Measurements from ENCODE around the gene CDH1. TPM values are rescaled to one million over a fixed set of nuclear protein-coding genes. Genes with fewer than 3 reads are reported as not detected.

CDH1 gene
- polyA plus RNA-seq, 2 donors = 92.0 to 96.6 TPM

DNA sequence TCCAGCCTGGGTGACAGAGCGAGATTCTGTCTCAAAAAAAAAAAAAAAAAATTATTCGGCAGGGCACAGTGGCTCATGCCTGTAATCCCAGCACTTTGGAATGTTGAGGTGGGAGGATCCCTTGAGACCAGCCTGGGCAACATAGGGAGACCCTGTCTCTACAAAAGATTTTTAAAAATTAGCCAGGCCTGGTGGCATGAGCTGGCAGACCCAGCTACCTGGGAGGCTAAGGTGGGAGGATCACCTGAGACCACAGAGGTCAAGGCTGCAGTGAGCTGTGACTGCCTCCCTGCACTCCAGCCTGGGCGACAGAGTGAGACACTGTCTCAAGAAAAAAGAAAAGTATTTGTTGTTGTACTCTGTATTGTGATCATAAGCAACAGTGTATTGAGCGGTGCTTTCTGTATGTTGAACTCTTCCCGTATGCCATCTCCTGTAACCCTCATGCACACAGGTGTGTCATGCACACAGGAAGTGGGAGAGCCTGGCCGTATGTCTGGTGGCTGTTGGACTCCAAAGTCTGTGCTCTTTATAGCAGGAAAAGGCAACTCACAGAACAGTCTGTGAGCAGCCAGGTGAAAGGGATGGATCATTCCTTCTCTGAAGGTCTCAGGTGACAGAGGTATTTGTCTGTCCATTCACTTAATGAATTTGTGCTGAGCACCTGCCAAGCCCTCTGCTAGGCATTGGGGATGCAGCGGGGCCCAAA lies 17.1 kb downstream of the CDH1 start:
- WGBS, 2 donors = 65 to 68% methylated on average over 7 of the region's 7 CpGs
- H3K4me3 ChIP-seq (ENCODE audit: low read depth in 1 of 2, low read length in 2 of 2) = no peak overlapping the region
- no peaks in the 10 kb centered on the region for H3K9me3 ChIP-seq (ENCODE audit: control insufficient read depth in 2 of 2, insufficient read depth in 1 of 2, low read depth in 1 of 2, low read length in 1 of 2)
- H3K36me3 ChIP-seq (ENCODE audit: control insufficient read depth in 2 of 2, insufficient read depth in 2 of 2, low read length in 1 of 2) = no peaks in the 10 kb centered on the region
- no peaks in the 10 kb centered on the region for H3K27me3 ChIP-seq (ENCODE audit: control insufficient read depth in 1 of 2, insufficient read depth in 2 of 2, low read length in 2 of 2)
- H3K4me1 ChIP-seq (ENCODE audit: control insufficient read depth in 2 of 2, insufficient read depth in 2 of 2, low read length in 1 of 2) = peaks cover 0 to 6% of the 10 kb centered on the region in 2 donors
- peak overlapping the region; percentile 90 to 94 for H3K27ac ChIP-seq (ENCODE audit: low read depth in 2 of 2, low read length in 1 of 2)

GRCh38 chr16:68756239-68756915 lies 19.3 kb downstream of the CDH1 start:
- WGBS, 2 donors = 49 to 50% methylated on average over 10 of the region's 10 CpGs
- Histone ChIP-seq H3K4me3 (ENCODE audit: low read depth in 1 of 2, low read length in 2 of 2) (no peak overlapping the region), H3K9me3 (ENCODE audit: control insufficient read depth in 2 of 2, insufficient read depth in 1 of 2, low read depth in 1 of 2, low read length in 1 of 2) (no peaks in the 10 kb centered on the region), H3K4me1 (ENCODE audit: control insufficient read depth in 2 of 2, insufficient read depth in 2 of 2, low read length in 1 of 2) (peaks cover 0 to 11% of the 10 kb centered on the region in 2 donors), H3K36me3 (ENCODE audit: control insufficient read depth in 2 of 2, insufficient read depth in 2 of 2, low read length in 1 of 2) (peaks cover 0 to 3% of the 10 kb centered on the region in 2 donors), H3K27ac (ENCODE audit: low read depth in 2 of 2, low read length in 1 of 2) (peak overlapping the region; percentile 90 to 92), H3K27me3 (ENCODE audit: control insufficient read depth in 1 of 2, insufficient read depth in 2 of 2, low read length in 2 of 2) (no peaks in the 10 kb centered on the region)

- Histone ChIP-seq H3K27ac (ENCODE audit: low read depth in 2 of 2, low read length in 1 of 2) (peak overlapping the region in 1 of 2 donors; percentile 67), H3K27me3 (ENCODE audit: control insufficient read depth in 1 of 2, insufficient read depth in 2 of 2, low read length in 2 of 2) (no peaks in the 10 kb centered on the region), H3K4me1 (ENCODE audit: control insufficient read depth in 2 of 2, insufficient read depth in 2 of 2, low read length in 1 of 2) (peaks cover 5 to 18% of the 10 kb centered on the region in 2 donors), H3K36me3 (ENCODE audit: control insufficient read depth in 2 of 2, insufficient read depth in 2 of 2, low read length in 1 of 2) (peaks cover 0 to 5% of the 10 kb centered on the region in 2 donors), H3K9me3 (ENCODE audit: control insufficient read depth in 2 of 2, insufficient read depth in 1 of 2, low read depth in 1 of 2, low read length in 1 of 2) (no peaks in the 10 kb centered on the region), H3K4me3 (ENCODE audit: low read depth in 1 of 2, low read length in 2 of 2) (no peak overlapping the region)
Observed at GRCh38 chr16:68757625-68757935, 20.5 kb downstream of the CDH1 start.

DNA sequence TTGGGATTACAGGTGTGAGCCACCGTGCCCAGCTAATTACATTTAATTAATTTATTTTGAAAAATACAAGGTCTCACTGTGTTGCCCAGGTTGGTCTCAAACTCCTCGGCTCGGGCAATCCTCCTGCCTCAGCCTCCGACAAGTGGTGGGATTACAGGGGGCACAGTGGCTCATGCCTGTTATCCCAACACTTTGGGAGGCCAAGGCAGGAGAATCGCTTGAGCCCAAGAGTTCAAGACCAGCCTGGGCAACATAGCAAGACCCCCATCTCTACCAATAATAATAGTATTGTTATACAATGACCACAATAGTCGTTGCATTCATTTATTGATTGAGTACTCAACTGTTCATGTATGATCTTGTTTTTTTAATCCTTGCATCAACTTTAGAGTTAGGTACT lies 22.0 kb downstream of the CDH1 start:
- WGBS, 2 donors = 93 to 95% methylated on average over 6 of the region's 6 CpGs
- H3K27ac ChIP-seq (ENCODE audit: low read depth in 2 of 2, low read length in 1 of 2) = no peak overlapping the region
- H3K36me3 ChIP-seq (ENCODE audit: control insufficient read depth in 2 of 2, insufficient read depth in 2 of 2, low read length in 1 of 2) = peaks cover 0 to 5% of the 10 kb centered on the region in 2 donors
- peaks cover 5 to 21% of the 10 kb centered on the region in 2 donors for H3K4me1 ChIP-seq (ENCODE audit: control insufficient read depth in 2 of 2, insufficient read depth in 2 of 2, low read length in 1 of 2)
- no peaks in the 10 kb centered on the region for H3K9me3 ChIP-seq (ENCODE audit: control insufficient read depth in 2 of 2, insufficient read depth in 1 of 2, low read depth in 1 of 2, low read length in 1 of 2)
- no peaks in the 10 kb centered on the region for H3K27me3 ChIP-seq (ENCODE audit: control insufficient read depth in 1 of 2, insufficient read depth in 2 of 2, low read length in 2 of 2)
- no peak overlapping the region for H3K4me3 ChIP-seq (ENCODE audit: low read depth in 1 of 2, low read length in 2 of 2)

GRCh38 chr16:68760671-68761275 lies 23.7 kb downstream of the CDH1 start:
- peaks cover 0 to 5% of the 10 kb centered on the region in 2 donors for H3K36me3 ChIP-seq (ENCODE audit: control insufficient read depth in 2 of 2, insufficient read depth in 2 of 2, low read length in 1 of 2)
- H3K4me3 ChIP-seq (ENCODE audit: low read depth in 1 of 2, low read length in 2 of 2) = no peak overlapping the region
- H3K27me3 ChIP-seq (ENCODE audit: control insufficient read depth in 1 of 2, insufficient read depth in 2 of 2, low read length in 2 of 2) = no peaks in the 10 kb centered on the region
- WGBS, 2 donors = 46 to 48% methylated on average over 7 to 8 of the region's 8 CpGs
- peak overlapping the region; percentile 30 to 85 for H3K27ac ChIP-seq (ENCODE audit: low read depth in 2 of 2, low read length in 1 of 2)
- peaks cover 5 to 23% of the 10 kb centered on the region in 2 donors for H3K4me1 ChIP-seq (ENCODE audit: control insufficient read depth in 2 of 2, insufficient read depth in 2 of 2, low read length in 1 of 2)
- H3K9me3 ChIP-seq (ENCODE audit: control insufficient read depth in 2 of 2, insufficient read depth in 1 of 2, low read depth in 1 of 2, low read length in 1 of 2) = no peaks in the 10 kb centered on the region

DNA sequence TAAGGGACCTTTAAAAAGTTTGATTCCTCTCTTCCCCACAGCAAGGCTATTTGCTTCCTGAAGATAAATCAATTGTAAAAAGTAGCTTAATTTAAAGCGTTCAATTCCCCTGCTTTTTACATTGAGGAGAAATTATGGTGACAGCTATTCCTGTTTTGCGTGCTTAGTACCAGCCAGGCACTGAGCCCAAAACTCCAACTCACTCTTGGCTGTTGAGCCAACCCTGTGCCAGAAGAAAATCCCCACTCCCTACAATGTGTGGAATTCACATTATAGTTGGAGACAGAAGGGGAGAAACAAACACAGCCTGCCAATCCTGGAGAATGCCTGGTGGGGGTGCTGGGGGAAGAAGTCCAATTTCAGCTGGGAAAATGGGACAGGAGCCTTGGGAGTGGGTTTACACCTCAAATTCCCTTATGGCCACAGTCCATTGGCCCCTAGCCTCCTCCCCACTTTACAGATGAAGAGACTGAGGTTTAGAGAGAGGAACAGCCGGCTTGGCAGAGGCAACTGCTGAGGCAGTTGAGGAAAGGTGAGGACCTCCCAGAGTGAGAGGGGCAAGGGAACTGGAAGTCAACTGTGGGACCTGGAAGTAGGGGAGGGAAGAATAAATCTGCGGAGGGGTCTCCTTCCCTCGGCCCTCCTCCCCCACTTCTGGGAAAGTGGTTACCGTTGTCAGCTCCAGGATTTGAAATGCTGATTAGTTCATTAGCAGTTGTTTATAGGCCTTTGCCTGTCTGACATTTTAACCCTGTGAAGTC lies 26.1 kb downstream of the CDH1 start:
- no peaks in the 10 kb centered on the region for H3K9me3 ChIP-seq (ENCODE audit: control insufficient read depth in 2 of 2, insufficient read depth in 1 of 2, low read depth in 1 of 2, low read length in 1 of 2)
- no peak overlapping the region for H3K4me3 ChIP-seq (ENCODE audit: low read depth in 1 of 2, low read length in 2 of 2)
- no peaks in the 10 kb centered on the region for H3K27me3 ChIP-seq (ENCODE audit: control insufficient read depth in 1 of 2, insufficient read depth in 2 of 2, low read length in 2 of 2)
- 43 to 44% methylated on average over 6 of the region's 6 CpGs for WGBS, 2 donors
- H3K36me3 ChIP-seq (ENCODE audit: control insufficient read depth in 2 of 2, insufficient read depth in 2 of 2, low read length in 1 of 2) = peaks cover 0 to 5% of the 10 kb centered on the region in 2 donors
- peaks cover 5 to 20% of the 10 kb centered on the region in 2 donors for H3K4me1 ChIP-seq (ENCODE audit: control insufficient read depth in 2 of 2, insufficient read depth in 2 of 2, low read length in 1 of 2)
- peak overlapping the region; percentile 15 to 33 for H3K27ac ChIP-seq (ENCODE audit: low read depth in 2 of 2, low read length in 1 of 2)

DNA sequence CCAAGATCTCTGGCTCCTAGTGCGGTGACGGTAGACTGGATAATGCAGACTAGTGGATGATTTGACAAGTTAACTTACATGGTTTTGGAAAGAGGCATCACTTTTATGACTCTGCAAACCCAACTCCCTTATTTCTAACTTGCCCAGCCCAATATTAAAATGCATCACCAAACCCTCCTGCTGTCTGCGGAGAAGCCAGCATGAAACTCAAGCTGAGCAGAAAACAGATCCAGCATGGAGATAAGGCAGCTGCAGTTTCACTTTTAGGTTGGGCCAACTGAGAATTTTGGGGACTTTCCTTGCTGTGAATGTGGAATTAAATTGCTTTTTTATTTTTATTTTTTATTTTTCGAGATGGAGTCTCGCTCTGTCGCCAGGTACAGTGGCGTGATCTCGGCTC lies 27.8 kb downstream of the CDH1 start:
- Histone ChIP-seq H3K27ac (ENCODE audit: low read depth in 2 of 2, low read length in 1 of 2) (no peak overlapping the region), H3K9me3 (ENCODE audit: control insufficient read depth in 2 of 2, insufficient read depth in 1 of 2, low read depth in 1 of 2, low read length in 1 of 2) (no peaks in the 10 kb centered on the region), H3K4me1 (ENCODE audit: control insufficient read depth in 2 of 2, insufficient read depth in 2 of 2, low read length in 1 of 2) (peaks cover 5 to 20% of the 10 kb centered on the region in 2 donors), H3K36me3 (ENCODE audit: control insufficient read depth in 2 of 2, insufficient read depth in 2 of 2, low read length in 1 of 2) (peaks cover 0 to 2% of the 10 kb centered on the region in 2 donors), H3K27me3 (ENCODE audit: control insufficient read depth in 1 of 2, insufficient read depth in 2 of 2, low read length in 2 of 2) (no peaks in the 10 kb centered on the region), H3K4me3 (ENCODE audit: low read depth in 1 of 2, low read length in 2 of 2) (no peak overlapping the region)
- WGBS, 2 donors = 69 to 78% methylated on average over 8 of the region's 8 CpGs

DNA sequence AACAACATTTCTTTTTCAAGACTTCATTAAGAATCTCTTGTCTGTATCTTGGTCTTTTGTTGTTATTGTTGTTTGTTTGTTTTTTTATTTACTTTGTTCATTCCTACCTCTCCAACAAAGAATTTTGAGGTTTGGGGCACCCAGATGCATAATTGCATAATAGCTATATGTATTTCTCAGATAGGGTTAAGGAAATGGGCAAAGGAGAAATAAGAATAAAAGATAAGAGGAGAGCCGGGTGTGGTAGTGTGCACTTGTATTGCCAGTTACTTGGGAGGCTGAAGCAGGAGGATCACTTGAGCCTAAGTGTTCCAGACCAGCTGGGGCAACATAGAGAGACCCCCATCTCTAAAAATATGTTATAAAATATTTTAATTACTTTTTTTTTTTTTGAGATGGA lies 30.5 kb downstream of the CDH1 start:
- H3K4me3 ChIP-seq (ENCODE audit: low read depth in 1 of 2, low read length in 2 of 2) = no peak overlapping the region

GRCh38 chr16:68768175-68768574 lies 31.1 kb downstream of the CDH1 start:
- Histone ChIP-seq H3K9me3 (ENCODE audit: control insufficient read depth in 2 of 2, insufficient read depth in 1 of 2, low read depth in 1 of 2, low read length in 1 of 2) (no peaks in the 10 kb centered on the region), H3K27ac (ENCODE audit: low read depth in 2 of 2, low read length in 1 of 2) (no peak overlapping the region), H3K36me3 (ENCODE audit: control insufficient read depth in 2 of 2, insufficient read depth in 2 of 2, low read length in 1 of 2) (peaks cover 0 to 5% of the 10 kb centered on the region in 2 donors), H3K4me1 (ENCODE audit: control insufficient read depth in 2 of 2, insufficient read depth in 2 of 2, low read length in 1 of 2) (peaks cover 0 to 4% of the 10 kb centered on the region in 2 donors), H3K4me3 (ENCODE audit: low read depth in 1 of 2, low read length in 2 of 2) (no peak overlapping the region), H3K27me3 (ENCODE audit: control insufficient read depth in 1 of 2, insufficient read depth in 2 of 2, low read length in 2 of 2) (no peaks in the 10 kb centered on the region)
- WGBS, 2 donors = 88 to 93% methylated on average over 7 of the region's 7 CpGs

More for the DNA sequence above, 30.5 kb downstream of the CDH1 start:
- no peaks in the 10 kb centered on the region for H3K27me3 ChIP-seq (ENCODE audit: control insufficient read depth in 1 of 2, insufficient read depth in 2 of 2, low read length in 2 of 2)
- WGBS, 2 donors = 62 to 90% methylated on average over 1 of the region's 1 CpG
- peaks cover 0 to 7% of the 10 kb centered on the region in 2 donors for H3K4me1 ChIP-seq (ENCODE audit: control insufficient read depth in 2 of 2, insufficient read depth in 2 of 2, low read length in 1 of 2)
- no peak overlapping the region for H3K27ac ChIP-seq (ENCODE audit: low read depth in 2 of 2, low read length in 1 of 2)
- H3K36me3 ChIP-seq (ENCODE audit: control insufficient read depth in 2 of 2, insufficient read depth in 2 of 2, low read length in 1 of 2) = peaks cover 0 to 5% of the 10 kb centered on the region in 2 donors
- no peaks in the 10 kb centered on the region for H3K9me3 ChIP-seq (ENCODE audit: control insufficient read depth in 2 of 2, insufficient read depth in 1 of 2, low read depth in 1 of 2, low read length in 1 of 2)
